Neural cell (in vitro differentiated cells): ENCODE data around the gene ATP2B2. TPM values are rescaled to one million over a fixed set of nuclear protein-coding genes. Genes with fewer than 3 reads are reported as not detected.

Experiments
- H2AFZ ChIP-seq: fragments of 200-600, 300-800 bp; sonication (generic), shearing (Covaris generic); 2 replicates; pipeline ENCODE4 v1.6.0; 2014; ENCODE audit warnings: low read depth, mild to moderate bottlenecking, antibody characterized with exemption, low read length, moderate library complexity
- H3F3A ChIP-seq: fragments of 200-600 bp; shearing (Covaris generic); 2 replicates; pipeline ENCODE4 v1.6.1; 2016; ENCODE audit warnings: mild to moderate bottlenecking, moderate library complexity, mixed read lengths, antibody characterized with exemption, low read length; ENCODE audit not compliant: insufficient read depth, poor library complexity, severe bottlenecking
- H3K27ac ChIP-seq: fragments of 200-600, 300-800 bp; sonication (generic), shearing (Covaris generic); 2 replicates; pipeline ENCODE4 v1.5.1; 2014; ENCODE audit warnings: mild to moderate bottlenecking, low read length, moderate library complexity
- H3K27me3 ChIP-seq: fragments of 300-800, 200-600 bp; sonication (generic), shearing (Covaris generic); 2 replicates; pipeline ENCODE4 v1.6.0; 2014; ENCODE audit warnings: mild to moderate bottlenecking, low read depth, low read length, moderate library complexity; ENCODE audit not compliant: insufficient read depth
- H3K36me3 ChIP-seq: fragments of 300-800, 200-600 bp; sonication (generic), shearing (Covaris generic); 2 replicates; pipeline ENCODE4 v1.5.1; 2014; ENCODE audit warnings: mild to moderate bottlenecking, antibody characterized with exemption, low read length, moderate library complexity; ENCODE audit not compliant: insufficient read depth
- H3K4me2 ChIP-seq: fragments of 300-800, 200-600 bp; sonication (generic), shearing (Covaris generic); 2 replicates; pipeline ENCODE4 v1.6.0; 2014; ENCODE audit warnings: mild to moderate bottlenecking, low read length
- H3K4me3 ChIP-seq: fragments of 300-800, 200-600 bp; sonication (generic), shearing (Covaris generic); 2 replicates; pipeline ENCODE4 v1.5.1; 2014; ENCODE audit warnings: mild to moderate bottlenecking, low read length, moderate library complexity
- H3K79me2 ChIP-seq: fragments of 200-600 bp; shearing (Covaris generic); replicated peaks from 2 replicates; pipeline ENCODE4 v1.6.0; 2014; ENCODE audit warnings: mild to moderate bottlenecking, low read length, moderate library complexity; ENCODE audit not compliant: insufficient read depth
- H3K9ac ChIP-seq: fragments of 300-800, 200-600 bp; sonication (generic), shearing (Covaris generic); 2 replicates; pipeline ENCODE4 v1.6.1; 2016; ENCODE audit warnings: mild to moderate bottlenecking, low read length, mixed read lengths
- H3K9me2 ChIP-seq: fragments of 200-600 bp; shearing (Covaris generic); 2 replicates; pipeline ENCODE4 v1.6.1; 2016; ENCODE audit warnings: mild to moderate bottlenecking, low read length, mixed read lengths; ENCODE audit not compliant: insufficient read depth
- H3K9me3 ChIP-seq: fragments of 200-600, 300-800 bp; sonication (generic), shearing (Covaris generic); 2 replicates; pipeline ENCODE4 v1.6.1; 2016; ENCODE audit warnings: mild to moderate bottlenecking, mixed run types, low read length, moderate library complexity, mixed read lengths
- H4K20me1 ChIP-seq: fragments of 200-600 bp; shearing (Covaris generic); 2 replicates; pipeline ENCODE4 v1.6.1; 2016; ENCODE audit warnings: mild to moderate bottlenecking, mixed run types; ENCODE audit not compliant: insufficient read depth
- EP300 ChIP-seq: fragments of 450-650 bp; conservative IDR thresholded peaks from 2 replicates; pipeline ENCODE4 v1.6.1; 2014; ENCODE audit warnings: antibody characterized with exemption, mild to moderate bottlenecking, moderate library complexity; ENCODE audit not compliant: poor library complexity, severe bottlenecking
- EZH2 ChIP-seq: fragments of 200-600, 300-800 bp; shearing (Covaris generic), sonication (generic); IDR thresholded peaks from 2 replicates; pipeline ENCODE4 v1.6.1; 2014; ENCODE audit warnings: antibody characterized with exemption, low read length, borderline replicate concordance, mild to moderate bottlenecking; ENCODE audit not compliant: insufficient read depth, poor library complexity, severe bottlenecking
- MXI1 ChIP-seq: fragments of 450-650 bp; conservative IDR thresholded peaks from 2 replicates; pipeline ENCODE4 v1.6.1; 2014; ENCODE audit warnings: antibody characterized with exemption, mild to moderate bottlenecking; ENCODE audit not compliant: poor library complexity, severe bottlenecking
- POLR2AphosphoS5 ChIP-seq: IDR thresholded peaks from 2 replicates; pipeline ENCODE4 v1.6.1; 2012
- RAD21 ChIP-seq: fragments of 450-650 bp; conservative IDR thresholded peaks from 2 replicates; pipeline ENCODE4 v1.6.1; 2014; ENCODE audit warnings: antibody characterized with exemption, mild to moderate bottlenecking, moderate library complexity
- REST ChIP-seq: IDR thresholded peaks from 2 replicates; pipeline ENCODE4 v1.6.1; 2012; ENCODE audit warnings: borderline replicate concordance
- SMC3 ChIP-seq: fragments of 450-650 bp; conservative IDR thresholded peaks from 2 replicates; pipeline ENCODE4 v1.6.1; 2014; ENCODE audit warnings: antibody characterized with exemption, mild to moderate bottlenecking, moderate library complexity; ENCODE audit not compliant: poor library complexity
- TAF1 ChIP-seq: IDR thresholded peaks from 2 replicates; pipeline ENCODE4 v1.6.1; 2012; ENCODE audit warnings: low read depth
- polyA plus RNA-seq: library from polyadenylated mRNA; depleted of rRNA; stranded (reverse); fragments of >200 nt; gene quantifications from 2 replicates; pipeline ENCODE4 v1.2.3, GENCODE V29; 2014
- TF ChIP-seq, protein P1 (sequence below): fragments of 450-650 bp; IDR thresholded peaks from 2 replicates; pipeline ENCODE4 v1.5.1; 2014; ENCODE audit warnings: antibody characterized with exemption, mild to moderate bottlenecking, moderate library complexity; ENCODE audit not compliant: poor library complexity, severe bottlenecking

The ATP2B2 gene
- polyA plus RNA-seq, 1 donor from 2014 or later: 8.3 TPM

- Histone ChIP-seq H3K27ac (no peak overlapping the region), H2AFZ (no peak overlapping the region), H3K9me2 (no peaks in the 10 kb centered on the region), H3K4me3 (no peak overlapping the region), H3K4me2 (no peak overlapping the region), H3F3A (no peaks in the 10 kb centered on the region), H3K27me3 (no peaks in the 10 kb centered on the region), H3K79me2 (no peaks in the 10 kb centered on the region), H3K36me3 (no peaks in the 10 kb centered on the region), H3K9me3 (no peaks in the 10 kb centered on the region), H4K20me1 (no peaks in the 10 kb centered on the region), H3K9ac (no peak overlapping the region)
- no peak for TF ChIP-seq SMC3
- TF ChIP-seq, protein P1, sequence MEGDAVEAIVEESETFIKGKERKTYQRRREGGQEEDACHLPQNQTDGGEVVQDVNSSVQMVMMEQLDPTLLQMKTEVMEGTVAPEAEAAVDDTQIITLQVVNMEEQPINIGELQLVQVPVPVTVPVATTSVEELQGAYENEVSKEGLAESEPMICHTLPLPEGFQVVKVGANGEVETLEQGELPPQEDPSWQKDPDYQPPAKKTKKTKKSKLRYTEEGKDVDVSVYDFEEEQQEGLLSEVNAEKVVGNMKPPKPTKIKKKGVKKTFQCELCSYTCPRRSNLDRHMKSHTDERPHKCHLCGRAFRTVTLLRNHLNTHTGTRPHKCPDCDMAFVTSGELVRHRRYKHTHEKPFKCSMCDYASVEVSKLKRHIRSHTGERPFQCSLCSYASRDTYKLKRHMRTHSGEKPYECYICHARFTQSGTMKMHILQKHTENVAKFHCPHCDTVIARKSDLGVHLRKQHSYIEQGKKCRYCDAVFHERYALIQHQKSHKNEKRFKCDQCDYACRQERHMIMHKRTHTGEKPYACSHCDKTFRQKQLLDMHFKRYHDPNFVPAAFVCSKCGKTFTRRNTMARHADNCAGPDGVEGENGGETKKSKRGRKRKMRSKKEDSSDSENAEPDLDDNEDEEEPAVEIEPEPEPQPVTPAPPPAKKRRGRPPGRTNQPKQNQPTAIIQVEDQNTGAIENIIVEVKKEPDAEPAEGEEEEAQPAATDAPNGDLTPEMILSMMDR: no peak
- TF ChIP-seq REST: no peak
- TF ChIP-seq MXI1: no peak
- TF ChIP-seq RAD21: no peak
- TF ChIP-seq POLR2AphosphoS5: no peak
- TF ChIP-seq TAF1: no peak
- TF ChIP-seq EP300: no peak
- TF ChIP-seq EZH2: no peak
Observed at GRCh38 chr3:10428406-10429091, 76.8 kb downstream of the ATP2B2 start.

GRCh38 chr3:10426346-10427220 is 78.8 kb downstream of the ATP2B2 start:
- H3K36me3 ChIP-seq: no peaks in the 10 kb centered on the region
- no peaks in the 10 kb centered on the region for H3K9me2 ChIP-seq
- no peaks in the 10 kb centered on the region for H3K27me3 ChIP-seq
- no peak overlapping the region for H3K9ac ChIP-seq
- TF ChIP-seq POLR2AphosphoS5: no peak
- no peak for TF ChIP-seq SMC3
- no peak for TF ChIP-seq TAF1
- TF ChIP-seq EZH2: no peak
- no peak for TF ChIP-seq REST
- TF ChIP-seq EP300: no peak
- TF ChIP-seq, protein P1: no peak
- TF ChIP-seq MXI1: no peak
- TF ChIP-seq RAD21: no peak
- H3K27ac ChIP-seq: no peak overlapping the region
- H2AFZ ChIP-seq: no peak overlapping the region
- H3K4me2 ChIP-seq: no peak overlapping the region
- H4K20me1 ChIP-seq: no peaks in the 10 kb centered on the region
- no peaks in the 10 kb centered on the region for H3F3A ChIP-seq
- H3K9me3 ChIP-seq: no peaks in the 10 kb centered on the region
- H3K79me2 ChIP-seq: no peaks in the 10 kb centered on the region
- H3K4me3 ChIP-seq: no peak overlapping the region
